Uterus (tissue), 2 donors: ENCODE data around the gene CCHCR1.
"Not testable (repeated sequence)": the region's sequence is repeated elsewhere in the genome, so short reads cannot be mapped to it uniquely, and the experiment has no call there.

ENCODE experiments used
- CTCF ChIP-seq, 4 experiments: fragments of 200-600 bp in 2 of 4; fragments of 450-650 bp in 2 of 4; sonication (generic) in 2 of 4; IDR thresholded peaks; one replicate each; pipeline ENCODE4 v1.5.1; 2016 to 2019; ENCODE audit warnings: antibody characterized with exemption in 4 of 4, mild to moderate bottlenecking in 2 of 4, moderate library complexity in 1 of 4
- POLR2A ChIP-seq, 2 donors: fragments of 450-650 bp; IDR thresholded peaks; one replicate each; pipeline ENCODE4 v1.6.1; 2016; ENCODE audit warnings: antibody characterized with exemption in 2 of 2, mild to moderate bottlenecking in 1 of 2, moderate library complexity in 1 of 2

GRCh38 chr6:31199105-31199452 lies 41.5 kb upstream of the CCHCR1 start:
- not testable (repeated sequence) for TF ChIP-seq POLR2A, CTCF (IDR thresholded peaks at IDR 0.05)
